IPS DF 6.9 (cell line): ENCODE measurements around the gene PDE4C.

Experiments
- DNase-seq: peaks from one replicate; pipeline ENCODE4 v3.0.0-alpha.2; 2013; ENCODE audit warnings: low read depth, low spot score
- H3K27ac ChIP-seq: one replicate; pipeline ENCODE4 v1.5.1; 2013; ENCODE audit warnings: low read length, control low read depth
- H3K27me3 ChIP-seq: 2 replicates; pipeline ENCODE4 v1.6.1; 2013; ENCODE audit warnings: mild to moderate bottlenecking, low read length; ENCODE audit not compliant: control insufficient read depth, insufficient read depth
- H3K36me3 ChIP-seq: 2 replicates; pipeline ENCODE4 v1.6.1; 2013; ENCODE audit warnings: low read length; ENCODE audit not compliant: control insufficient read depth, insufficient read depth
- H3K4me1 ChIP-seq: 2 replicates; pipeline ENCODE4 v1.6.1; 2013; ENCODE audit warnings: low read length; ENCODE audit not compliant: control insufficient read depth, insufficient read depth
- H3K4me3 ChIP-seq: 2 replicates; pipeline ENCODE4 v1.5.1; 2013; ENCODE audit warnings: mild to moderate bottlenecking, low read length
- H3K9me3 ChIP-seq: 2 replicates; pipeline ENCODE4 v1.6.1; 2013; ENCODE audit warnings: low read length, inconsistent platforms; ENCODE audit not compliant: control insufficient read depth, insufficient read depth
- WGBS: extraction: QIAGEN DNeasy Blood & Tissue Kit; methylation state at CpG from one replicate; pipeline ENCODE4 v1.1.7; 2013; ENCODE audit warnings: mixed read lengths, missing lambda C conversion rate; ENCODE audit not compliant: insufficient read length, insufficient coverage; 5-methylcytosine and 5-hydroxymethylcytosine counted together

The PDE4C gene

GRCh38 chr19:18183529-18183928 is 42.7 kb downstream of the PDE4C start:
- DNase-seq = no peak
- Histone ChIP-seq H3K36me3 (no peaks in the 10 kb centered on the region), H3K27ac (no peak overlapping the region), H3K27me3 (no peaks in the 10 kb centered on the region), H3K4me1 (peaks cover 2% of the 10 kb centered on the region; the same call in 1 of the 2 replicates), H3K9me3 (no peaks in the 10 kb centered on the region), H3K4me3 (no peak overlapping the region)

DNA sequence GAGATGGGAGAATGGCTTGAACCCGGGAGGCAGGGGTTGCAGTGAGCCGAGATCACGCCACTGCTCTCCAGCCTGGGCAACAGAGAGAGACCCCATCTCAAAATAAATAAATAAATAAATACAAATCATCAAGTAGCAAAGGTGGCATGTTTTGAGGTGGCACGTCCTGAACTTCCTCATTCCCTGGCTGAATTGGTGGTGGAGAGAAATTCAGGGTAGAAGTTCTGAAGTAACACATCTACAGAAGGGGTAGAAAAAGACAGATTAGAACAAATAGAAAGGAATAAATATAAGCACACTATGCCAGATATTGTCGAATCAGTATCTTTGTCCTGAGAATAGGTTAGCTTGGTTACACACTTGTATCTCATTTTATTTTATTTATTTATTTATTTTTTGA is 46.3 kb downstream of the PDE4C start:
- no CpG with 5 or more reads among the region's 5 CpGs for WGBS
- Histone ChIP-seq H3K4me1 (no peaks in the 10 kb centered on the region), H3K9me3 (no peaks in the 10 kb centered on the region), H3K36me3 (no peaks in the 10 kb centered on the region), H3K4me3 (no peak overlapping the region), H3K27me3 (no peaks in the 10 kb centered on the region), H3K27ac (no peak overlapping the region)
- DNase-seq = no peak

DNA sequence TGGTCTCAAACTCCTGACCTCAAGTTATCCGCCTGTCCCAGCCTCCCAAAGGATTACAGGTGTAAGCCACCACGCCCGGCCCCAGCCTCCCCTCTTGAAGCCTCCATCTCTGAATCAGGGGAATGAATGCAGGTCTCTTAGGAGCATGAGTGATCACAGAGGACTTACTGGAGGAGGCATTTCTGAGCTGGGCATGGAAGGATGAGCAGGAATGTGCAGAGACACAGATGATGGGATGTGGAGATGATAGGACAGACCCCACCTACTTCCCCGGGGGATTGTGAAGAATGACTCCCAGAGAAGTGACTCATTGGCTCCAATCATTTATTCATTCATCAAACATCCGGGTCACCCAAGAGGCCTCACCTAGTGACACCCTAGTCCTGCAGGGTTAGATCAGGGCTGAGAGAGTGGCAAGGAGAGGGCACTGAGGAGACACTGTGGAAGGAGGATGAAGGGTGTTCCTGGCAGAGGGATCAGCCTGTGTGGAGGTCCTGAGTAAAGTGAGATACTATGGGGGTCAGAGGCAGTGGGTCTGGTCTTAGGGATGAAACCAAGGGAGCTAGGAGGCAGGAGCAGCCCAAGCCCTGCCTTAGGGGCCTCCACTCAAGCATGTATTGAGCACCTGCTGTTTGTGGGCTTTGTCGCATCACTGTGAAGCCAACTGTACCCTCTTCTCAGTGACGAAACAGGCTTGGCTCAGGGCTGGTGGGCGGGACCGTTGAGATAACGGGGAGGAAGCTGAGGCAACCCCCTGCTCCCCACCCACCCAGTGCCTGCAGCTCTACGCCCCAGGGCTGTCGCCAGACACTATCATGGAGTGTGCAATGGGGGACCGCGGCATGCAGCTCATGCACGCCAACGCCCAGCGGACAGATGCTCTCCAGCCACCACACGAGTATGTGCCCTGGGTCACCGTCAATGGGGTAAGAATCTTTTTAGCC is 49.6 kb downstream of the PDE4C start:
- WGBS = no CpG with 5 or more reads among the region's 19 CpGs
- H3K27me3 ChIP-seq = no peaks in the 10 kb centered on the region
- H3K4me3 ChIP-seq = no peak overlapping the region
- H3K27ac ChIP-seq = no peak overlapping the region
- no peaks in the 10 kb centered on the region for H3K9me3 ChIP-seq
- no peak for DNase-seq
- peaks cover 4% of the 10 kb centered on the region for H3K4me1 ChIP-seq
- H3K36me3 ChIP-seq = no peaks in the 10 kb centered on the region

DNA sequence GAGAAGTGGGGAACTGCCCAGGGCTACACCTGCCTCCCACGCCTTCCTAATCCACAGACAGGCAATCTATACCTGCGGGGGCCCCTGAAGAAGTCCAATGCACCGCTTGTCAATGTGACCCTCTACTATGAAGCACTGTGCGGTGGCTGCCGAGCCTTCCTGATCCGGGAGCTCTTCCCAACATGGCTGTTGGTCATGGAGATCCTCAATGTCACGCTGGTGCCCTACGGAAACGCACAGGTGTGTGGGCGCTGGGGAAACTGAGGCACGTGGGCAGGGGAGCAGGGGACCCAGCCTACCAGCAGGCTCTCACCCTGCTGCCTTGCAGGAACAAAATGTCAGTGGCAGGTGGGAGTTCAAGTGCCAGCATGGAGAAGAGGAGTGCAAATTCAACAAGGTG is 51.3 kb downstream of the PDE4C start:
- Histone ChIP-seq H3K36me3 (no peaks in the 10 kb centered on the region), H3K27ac (no peak overlapping the region), H3K4me1 (peaks cover 4% of the 10 kb centered on the region), H3K27me3 (no peaks in the 10 kb centered on the region), H3K4me3 (no peak overlapping the region), H3K9me3 (no peaks in the 10 kb centered on the region)
- no peak for DNase-seq
- no CpG with 5 or more reads among the region's 11 CpGs for WGBS
